HEK293 (cell line): ENCODE measurements around the gene TPSAB1.

Source experiments
- CTCF ChIA-PET: fragments of 350-600 bp; formaldehyde crosslinking; extraction: SDS; loops from one replicate; lab custom pipeline; 2021; ENCODE audit warnings: antibody characterized with exemption; lab: Yijun Ruan, JAX
- POLR2A ChIA-PET: fragments of 300-600 bp; formaldehyde crosslinking; extraction: SDS; loops from one replicate; lab custom pipeline; 2020; ENCODE audit warnings: antibody characterized with exemption, inconsistent platforms; lab: Yijun Ruan, JAX
- H3K27ac ChIP-seq: fragments of 200-500 bp; sonication (Bioruptor generic); 2 replicates; pipeline ENCODE4 v1.5.1; 2014; ENCODE audit warnings: low read depth, low read length, control low read depth, inconsistent platforms; ENCODE audit errors: extremely low read depth
- H3K36me3 ChIP-seq, 2 experiments: fragments of 200-500 bp in 1 of 2; sonication (Bioruptor generic) in 1 of 2; 1 replicate in 1 of 2; 2 replicates in 1 of 2; pipeline ENCODE4 v1.5.1; 2014 to 2017; ENCODE audit warnings: inconsistent platforms in 2 of 2, low read length in 2 of 2; ENCODE audit not compliant: control insufficient read depth in 2 of 2, insufficient read depth in 1 of 2
- H3K4me1 ChIP-seq: fragments of 200-500 bp; sonication (Bioruptor generic); 2 replicates; pipeline ENCODE4 v1.5.1; 2014; ENCODE audit warnings: mild to moderate bottlenecking, low read length, inconsistent platforms; ENCODE audit not compliant: control insufficient read depth, insufficient read depth
- H3K4me3 ChIP-seq: 2 replicates; pipeline ENCODE4 v1.5.1; 2011; ENCODE audit warnings: low read depth, mild to moderate bottlenecking, control low read depth, low read length, moderate library complexity
- H3K9me3 ChIP-seq: fragments of 200-500 bp; sonication (Bioruptor generic); 2 replicates; pipeline ENCODE4 v1.5.1; 2014; ENCODE audit warnings: low read depth, low read length, inconsistent platforms; ENCODE audit not compliant: control insufficient read depth, insufficient read depth
- GFI1B ChIP-seq: fragments of 450-650 bp; formaldehyde crosslinking; IDR thresholded peaks from 2 replicates; pipeline ENCODE4 v1.5.1; 2016; ENCODE audit warnings: missing biosample characterization, missing genetic modification characterization
- INSM2 ChIP-seq: fragments of 450-650 bp; formaldehyde crosslinking; IDR thresholded peaks from 2 replicates; pipeline ENCODE4 v1.5.1; 2016; ENCODE audit warnings: missing biosample characterization, missing genetic modification characterization
- KLF8 ChIP-seq: fragments of 450-650 bp; formaldehyde crosslinking; IDR thresholded peaks from 2 replicates; pipeline ENCODE4 v1.5.1; 2016; ENCODE audit warnings: missing biosample characterization, missing genetic modification characterization
- TRIM28 ChIP-seq: IDR thresholded peaks from 2 replicates; pipeline ENCODE4 v1.6.1; 2011; ENCODE audit warnings: low read length, control low read depth, borderline replicate concordance
- ZNF146 ChIP-seq: fragments of 450-650 bp; formaldehyde crosslinking; IDR thresholded peaks from 2 replicates; pipeline ENCODE4 v1.5.1; 2016; ENCODE audit warnings: missing biosample characterization, missing genetic modification characterization
- ZNF211 ChIP-seq: fragments of 450-650 bp; formaldehyde crosslinking; IDR thresholded peaks from 2 replicates; pipeline ENCODE4 v1.5.1; 2016; ENCODE audit warnings: low read depth, missing biosample characterization, missing genetic modification characterization
- ZNF214 ChIP-seq: fragments of 450-650 bp; formaldehyde crosslinking; IDR thresholded peaks from 2 replicates; pipeline ENCODE4 v1.5.1; 2017; ENCODE audit warnings: missing biosample characterization, mild to moderate bottlenecking, missing genetic modification characterization, borderline replicate concordance
- ZNF221 ChIP-seq: fragments of 450-650 bp; formaldehyde crosslinking; IDR thresholded peaks from 2 replicates; pipeline ENCODE4 v1.5.1; 2017; ENCODE audit warnings: missing biosample characterization, missing genetic modification characterization, borderline replicate concordance
- ZNF23 ChIP-seq: fragments of 450-650 bp; formaldehyde crosslinking; IDR thresholded peaks from 2 replicates; pipeline ENCODE4 v1.5.1; 2016; ENCODE audit warnings: missing biosample characterization, missing genetic modification characterization, borderline replicate concordance
- ZNF24 ChIP-seq: fragments of 450-650 bp; formaldehyde crosslinking; IDR thresholded peaks from 2 replicates; pipeline ENCODE4 v1.5.1; 2016; ENCODE audit warnings: missing biosample characterization, missing genetic modification characterization
- ZNF266 ChIP-seq: fragments of 450-650 bp; formaldehyde crosslinking; IDR thresholded peaks from 2 replicates; pipeline ENCODE4 v1.5.1; 2016; ENCODE audit warnings: missing biosample characterization, missing genetic modification characterization, low read depth
- ZNF311 ChIP-seq: fragments of 450-650 bp; formaldehyde crosslinking; IDR thresholded peaks from 2 replicates; pipeline ENCODE4 v1.5.1; 2017; ENCODE audit warnings: missing biosample characterization, missing genetic modification characterization, borderline replicate concordance
- ZNF423 ChIP-seq: fragments of 450-650 bp; formaldehyde crosslinking; IDR thresholded peaks from 2 replicates; pipeline ENCODE4 v1.5.1; 2016; ENCODE audit warnings: missing biosample characterization, missing genetic modification characterization
- ZNF571 ChIP-seq: fragments of 450-650 bp; formaldehyde crosslinking; IDR thresholded peaks from 2 replicates; pipeline ENCODE4 v1.5.0; 2017; ENCODE audit warnings: missing biosample characterization, missing genetic modification characterization
- ZNF639 ChIP-seq: fragments of 450-650 bp; formaldehyde crosslinking; IDR thresholded peaks from 2 replicates; pipeline ENCODE4 v1.5.1; 2016; ENCODE audit warnings: missing biosample characterization, missing genetic modification characterization
- TF ChIP-seq, protein P1 (sequence below): fragments of 450-650 bp; formaldehyde crosslinking; IDR thresholded peaks from 2 replicates; pipeline ENCODE4 v1.5.1; 2016; ENCODE audit warnings: missing biosample characterization, missing genetic modification characterization, borderline replicate concordance
- TF ChIP-seq, protein P2 (sequence below): fragments of 450-650 bp; formaldehyde crosslinking; IDR thresholded peaks from 2 replicates; pipeline ENCODE4 v1.5.1; 2016; ENCODE audit warnings: missing biosample characterization, missing genetic modification characterization
- TF ChIP-seq, protein P3 (sequence below): fragments of 450-650 bp; formaldehyde crosslinking; IDR thresholded peaks from 2 replicates; pipeline ENCODE4 v1.5.1; 2017; ENCODE audit warnings: missing biosample characterization, missing genetic modification characterization

The TPSAB1 gene

DNA sequence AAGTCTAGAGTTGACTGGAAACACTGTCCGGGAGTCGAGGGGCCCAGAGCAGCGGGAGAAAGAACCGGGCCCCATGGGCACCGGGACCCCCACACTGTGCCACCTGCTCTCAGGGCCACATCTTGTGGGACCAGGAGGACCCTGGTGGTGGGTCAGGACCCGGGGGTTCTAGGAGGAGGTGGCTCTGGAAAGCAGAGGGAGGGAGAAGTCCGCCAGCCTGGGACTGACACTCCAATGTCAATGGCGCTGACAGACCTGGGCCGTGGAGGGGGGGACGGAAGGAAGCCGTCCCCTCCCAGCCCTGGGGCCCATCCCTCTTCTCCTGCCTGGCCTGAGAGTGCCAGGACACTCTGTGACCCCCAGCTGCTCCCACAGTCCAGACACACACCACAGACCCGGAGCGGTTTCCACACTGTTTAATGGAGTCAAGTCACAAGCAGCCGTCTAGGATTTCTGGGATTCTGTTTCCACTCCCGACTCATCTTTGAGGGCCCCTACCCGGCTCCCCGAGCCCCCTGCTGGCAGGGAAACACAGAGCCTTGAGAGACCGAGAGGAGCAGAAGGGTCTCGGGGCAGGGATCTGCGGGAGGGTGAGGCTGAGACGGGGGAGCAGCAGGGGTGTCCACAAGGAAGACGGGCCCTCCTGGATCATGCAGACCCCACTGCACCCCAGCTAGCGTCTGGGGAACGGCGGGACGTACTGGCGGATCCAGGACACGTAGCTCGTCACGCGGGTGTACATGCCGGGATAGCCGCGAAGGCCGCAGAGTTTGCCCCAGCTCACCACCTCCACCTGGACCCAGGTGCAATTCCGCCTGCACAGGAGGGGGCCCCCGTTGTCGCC lies 45.4 kb downstream of the TPSAB1 start:
- Histone ChIP-seq H3K27ac (no peak overlapping the region), H3K4me1 (no peaks in the 10 kb centered on the region), H3K36me3 (no peaks in the 10 kb centered on the region), H3K4me3 (no peak overlapping the region), H3K9me3 (no peaks in the 10 kb centered on the region)
- ChIA-PET CTCF (interaction anchor here (0.6 to 0.8 kb wide), 2 partner anchors 9 to 76 kb away, joined by 3 read pairs; no protein-coding TSS in a partner anchor), POLR2A (no interaction called here)
- TF ChIP-seq, protein P1, sequence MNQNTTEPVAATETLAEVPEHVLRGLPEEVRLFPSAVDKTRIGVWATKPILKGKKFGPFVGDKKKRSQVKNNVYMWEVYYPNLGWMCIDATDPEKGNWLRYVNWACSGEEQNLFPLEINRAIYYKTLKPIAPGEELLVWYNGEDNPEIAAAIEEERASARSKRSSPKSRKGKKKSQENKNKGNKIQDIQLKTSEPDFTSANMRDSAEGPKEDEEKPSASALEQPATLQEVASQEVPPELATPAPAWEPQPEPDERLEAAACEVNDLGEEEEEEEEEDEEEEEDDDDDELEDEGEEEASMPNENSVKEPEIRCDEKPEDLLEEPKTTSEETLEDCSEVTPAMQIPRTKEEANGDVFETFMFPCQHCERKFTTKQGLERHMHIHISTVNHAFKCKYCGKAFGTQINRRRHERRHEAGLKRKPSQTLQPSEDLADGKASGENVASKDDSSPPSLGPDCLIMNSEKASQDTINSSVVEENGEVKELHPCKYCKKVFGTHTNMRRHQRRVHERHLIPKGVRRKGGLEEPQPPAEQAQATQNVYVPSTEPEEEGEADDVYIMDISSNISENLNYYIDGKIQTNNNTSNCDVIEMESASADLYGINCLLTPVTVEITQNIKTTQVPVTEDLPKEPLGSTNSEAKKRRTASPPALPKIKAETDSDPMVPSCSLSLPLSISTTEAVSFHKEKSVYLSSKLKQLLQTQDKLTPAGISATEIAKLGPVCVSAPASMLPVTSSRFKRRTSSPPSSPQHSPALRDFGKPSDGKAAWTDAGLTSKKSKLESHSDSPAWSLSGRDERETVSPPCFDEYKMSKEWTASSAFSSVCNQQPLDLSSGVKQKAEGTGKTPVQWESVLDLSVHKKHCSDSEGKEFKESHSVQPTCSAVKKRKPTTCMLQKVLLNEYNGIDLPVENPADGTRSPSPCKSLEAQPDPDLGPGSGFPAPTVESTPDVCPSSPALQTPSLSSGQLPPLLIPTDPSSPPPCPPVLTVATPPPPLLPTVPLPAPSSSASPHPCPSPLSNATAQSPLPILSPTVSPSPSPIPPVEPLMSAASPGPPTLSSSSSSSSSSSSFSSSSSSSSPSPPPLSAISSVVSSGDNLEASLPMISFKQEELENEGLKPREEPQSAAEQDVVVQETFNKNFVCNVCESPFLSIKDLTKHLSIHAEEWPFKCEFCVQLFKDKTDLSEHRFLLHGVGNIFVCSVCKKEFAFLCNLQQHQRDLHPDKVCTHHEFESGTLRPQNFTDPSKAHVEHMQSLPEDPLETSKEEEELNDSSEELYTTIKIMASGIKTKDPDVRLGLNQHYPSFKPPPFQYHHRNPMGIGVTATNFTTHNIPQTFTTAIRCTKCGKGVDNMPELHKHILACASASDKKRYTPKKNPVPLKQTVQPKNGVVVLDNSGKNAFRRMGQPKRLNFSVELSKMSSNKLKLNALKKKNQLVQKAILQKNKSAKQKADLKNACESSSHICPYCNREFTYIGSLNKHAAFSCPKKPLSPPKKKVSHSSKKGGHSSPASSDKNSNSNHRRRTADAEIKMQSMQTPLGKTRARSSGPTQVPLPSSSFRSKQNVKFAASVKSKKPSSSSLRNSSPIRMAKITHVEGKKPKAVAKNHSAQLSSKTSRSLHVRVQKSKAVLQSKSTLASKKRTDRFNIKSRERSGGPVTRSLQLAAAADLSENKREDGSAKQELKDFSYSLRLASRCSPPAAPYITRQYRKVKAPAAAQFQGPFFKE (tag by site-specific recombination): no peak
- no peak for TF ChIP-seq ZNF221 (tag by site-specific recombination)
- no peak for TF ChIP-seq ZNF146 (tag by site-specific recombination)
- no peak for TF ChIP-seq ZNF24
- TF ChIP-seq, protein P2, sequence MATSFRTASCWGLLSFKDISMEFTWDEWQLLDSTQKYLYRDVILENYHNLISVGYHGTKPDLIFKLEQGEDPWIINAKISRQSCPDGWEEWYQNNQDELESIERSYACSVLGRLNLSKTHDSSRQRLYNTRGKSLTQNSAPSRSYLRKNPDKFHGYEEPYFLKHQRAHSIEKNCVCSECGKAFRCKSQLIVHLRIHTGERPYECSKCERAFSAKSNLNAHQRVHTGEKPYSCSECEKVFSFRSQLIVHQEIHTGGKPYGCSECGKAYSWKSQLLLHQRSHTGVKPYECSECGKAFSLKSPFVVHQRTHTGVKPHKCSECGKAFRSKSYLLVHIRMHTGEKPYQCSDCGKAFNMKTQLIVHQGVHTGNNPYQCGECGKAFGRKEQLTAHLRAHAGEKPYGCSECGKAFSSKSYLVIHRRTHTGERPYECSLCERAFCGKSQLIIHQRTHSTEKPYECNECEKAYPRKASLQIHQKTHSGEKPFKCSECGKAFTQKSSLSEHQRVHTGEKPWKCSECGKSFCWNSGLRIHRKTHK (tag by site-specific recombination): no peak
- no peak for TF ChIP-seq ZNF423
- TF ChIP-seq ZNF23: no peak
- TF ChIP-seq ZNF571 (tag by site-specific recombination): no peak
- no peak for TF ChIP-seq ZNF266 (tag by site-specific recombination)
- TF ChIP-seq TRIM28: no peak

- TF ChIP-seq INSM2 (tag by site-specific recombination) (no peak), ZNF311 (tag by site-specific recombination) (no peak), KLF8 (no peak), ZNF639 (no peak), ZNF214 (tag by site-specific recombination) (no peak), GFI1B (no peak), ZNF211 (tag by site-specific recombination) (no peak)
- TF ChIP-seq, protein P3, sequence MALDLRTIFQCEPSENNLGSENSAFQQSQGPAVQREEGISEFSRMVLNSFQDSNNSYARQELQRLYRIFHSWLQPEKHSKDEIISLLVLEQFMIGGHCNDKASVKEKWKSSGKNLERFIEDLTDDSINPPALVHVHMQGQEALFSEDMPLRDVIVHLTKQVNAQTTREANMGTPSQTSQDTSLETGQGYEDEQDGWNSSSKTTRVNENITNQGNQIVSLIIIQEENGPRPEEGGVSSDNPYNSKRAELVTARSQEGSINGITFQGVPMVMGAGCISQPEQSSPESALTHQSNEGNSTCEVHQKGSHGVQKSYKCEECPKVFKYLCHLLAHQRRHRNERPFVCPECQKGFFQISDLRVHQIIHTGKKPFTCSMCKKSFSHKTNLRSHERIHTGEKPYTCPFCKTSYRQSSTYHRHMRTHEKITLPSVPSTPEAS (tag by site-specific recombination): no peak
- H3K9me3 ChIP-seq: no peaks in the 10 kb centered on the region
- H3K27ac ChIP-seq: no peak overlapping the region
- ChIA-PET CTCF (interaction anchor here (0.6 to 0.8 kb wide), 2 partner anchors 8 to 13 kb away, joined by 3 read pairs; no protein-coding TSS in a partner anchor), POLR2A (no interaction called here)
- no peaks in the 10 kb centered on the region for H3K4me1 ChIP-seq
- no peak overlapping the region for H3K4me3 ChIP-seq
- H3K36me3 ChIP-seq: no peaks in the 10 kb centered on the region
Observed at GRCh38 chr16:1286513-1287094, 46.1 kb downstream of the TPSAB1 start.
